Measurements from ENCODE around the gene WDR62.

The WDR62 gene

DNA sequence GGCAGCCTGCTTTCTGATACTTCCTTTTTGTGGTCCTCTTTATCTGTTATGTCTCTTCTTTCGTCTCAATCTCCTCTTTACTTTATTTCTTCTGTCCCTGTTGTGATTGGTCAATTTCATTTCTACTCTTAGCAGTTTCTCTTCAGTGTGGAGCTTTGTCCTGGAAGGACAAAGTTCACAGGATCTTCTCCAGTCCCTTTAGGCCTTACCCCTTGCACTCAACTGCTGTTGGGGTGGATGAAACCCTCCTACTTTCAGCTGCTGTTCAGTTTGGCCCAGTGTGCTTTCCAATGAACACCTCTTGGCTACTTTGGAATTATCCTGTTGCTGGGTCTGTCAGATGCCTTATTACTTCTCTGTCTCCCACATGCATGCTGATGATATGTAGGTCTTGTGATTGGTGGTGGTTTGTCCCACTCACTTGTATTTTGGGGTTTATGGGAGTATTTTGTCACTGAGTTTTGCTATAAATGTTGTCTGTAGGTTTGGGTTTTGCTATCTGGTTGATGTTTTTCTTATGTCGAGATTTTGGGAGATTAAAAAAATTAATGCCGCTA is 24.8 kb downstream of the WDR62 start:
- DNase-seq (ENCODE audit: low read depth) = no peak

DNA sequence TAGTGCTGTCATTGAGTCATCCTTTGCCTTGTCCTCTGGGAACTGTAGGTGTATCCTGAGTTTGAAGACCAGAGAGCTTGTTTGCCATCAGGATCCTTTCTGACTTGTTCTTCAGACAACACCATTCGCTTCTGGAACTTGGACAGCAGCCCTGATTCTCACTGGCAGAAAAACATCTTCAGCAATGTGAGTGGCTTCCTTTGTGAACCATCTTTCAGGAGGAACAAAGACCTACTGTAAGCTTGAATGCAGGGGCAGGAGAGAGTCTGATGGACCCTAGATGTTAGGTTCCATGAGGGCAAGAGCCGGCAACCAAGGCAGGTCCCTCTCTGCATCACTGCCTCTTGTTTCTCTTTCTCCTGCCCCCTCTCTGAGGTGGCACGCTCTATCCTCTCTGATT is 26.7 kb downstream of the WDR62 start:
- no peak for DNase-seq (ENCODE audit: low read depth)

DNA sequence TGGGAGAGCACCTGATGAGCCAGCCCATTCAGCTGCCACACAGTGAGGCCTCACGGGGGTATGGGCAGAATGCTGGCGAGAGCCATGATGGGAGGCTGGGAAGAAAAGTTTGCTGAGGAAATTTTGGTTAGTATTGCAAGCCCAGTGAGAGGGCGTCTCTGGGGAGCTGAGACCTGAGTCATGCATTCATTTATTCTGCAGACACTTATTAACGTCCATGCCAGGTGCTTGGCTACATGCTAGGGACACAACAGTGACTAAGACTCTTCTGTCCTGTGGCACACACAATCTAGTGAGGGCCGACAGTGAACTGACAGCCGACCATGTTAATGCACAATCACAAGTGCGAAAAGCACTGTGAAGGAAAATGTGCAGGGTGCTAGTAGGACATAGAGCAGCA is 27.2 kb downstream of the WDR62 start:
- DNase-seq (ENCODE audit: low read depth) = no peak

DNA sequence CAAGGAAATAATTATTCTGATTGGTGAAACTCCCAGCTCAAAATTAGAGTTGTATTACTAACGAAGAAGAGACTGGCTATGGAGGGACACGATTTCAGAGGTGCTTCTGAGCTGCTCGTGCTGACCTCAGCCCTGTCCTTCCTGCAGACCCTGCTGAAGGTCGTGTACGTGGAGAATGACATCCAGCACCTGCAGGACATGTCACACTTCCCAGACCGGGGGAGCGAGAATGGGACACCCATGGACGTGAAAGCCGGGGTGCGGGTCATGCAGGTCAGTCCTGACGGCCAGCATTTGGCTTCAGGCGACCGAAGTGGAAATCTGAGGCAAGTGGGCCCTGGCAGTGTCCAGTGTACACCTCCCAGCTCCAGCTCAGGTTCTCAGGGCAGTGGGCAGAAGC is 28.2 kb downstream of the WDR62 start:
- no peak for DNase-seq (ENCODE audit: low read depth)

DNA sequence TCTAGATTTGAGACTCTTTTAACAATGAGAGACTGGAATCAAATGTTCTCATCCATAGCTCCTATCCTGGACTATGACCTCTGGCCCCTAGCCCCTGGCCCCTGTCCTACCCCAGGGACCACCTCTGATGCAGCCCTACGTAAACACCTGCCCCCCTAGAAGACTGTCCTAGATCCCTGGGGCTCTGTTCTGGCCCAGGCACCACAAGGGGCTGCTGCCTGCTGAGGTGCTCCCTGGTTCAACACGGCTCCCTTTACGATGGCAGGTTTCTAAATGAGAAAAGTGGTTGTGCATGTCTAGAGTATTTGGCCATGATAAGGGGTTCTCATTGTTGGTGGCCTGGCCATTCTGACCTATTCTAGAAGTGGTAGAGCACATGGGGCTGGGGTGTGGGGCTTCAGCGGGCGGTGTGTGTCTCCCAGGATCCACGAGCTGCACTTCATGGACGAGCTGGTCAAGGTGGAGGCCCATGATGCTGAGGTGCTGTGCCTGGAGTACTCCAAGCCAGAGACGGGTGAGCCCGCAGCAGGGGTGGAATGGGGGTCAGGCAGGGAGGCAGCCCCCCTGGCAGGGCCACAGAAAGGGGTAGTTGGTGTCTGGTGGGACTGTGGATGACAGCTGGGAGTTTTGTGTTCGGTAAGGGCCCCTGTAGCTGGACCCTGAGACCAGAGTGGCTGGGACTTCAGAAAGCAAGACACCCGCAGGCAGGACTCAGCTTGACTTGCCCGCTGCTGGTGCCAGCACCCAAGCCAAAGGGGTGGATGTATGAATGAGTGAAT is 29.7 kb downstream of the WDR62 start:
- no peak for DNase-seq (ENCODE audit: low read depth)

DNA sequence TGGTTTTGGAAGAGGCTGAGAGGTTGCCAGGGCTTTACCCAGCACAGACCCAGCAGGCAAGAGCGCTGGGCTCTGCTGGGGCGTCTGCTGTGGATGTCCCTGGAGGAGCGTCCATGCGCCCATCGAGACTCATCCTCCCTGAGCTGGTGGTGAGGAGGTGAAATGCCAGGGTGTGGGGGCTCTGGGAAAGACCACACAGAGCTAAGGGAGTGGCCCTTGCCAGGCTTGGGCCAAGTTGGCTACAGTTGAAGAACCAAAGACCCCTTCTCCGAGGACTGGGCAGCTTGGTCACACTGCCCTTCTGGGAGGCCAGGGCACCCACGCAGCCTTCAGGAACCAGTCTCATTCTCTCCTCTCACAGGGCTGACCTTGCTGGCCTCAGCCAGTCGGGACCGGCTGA is 31.6 kb downstream of the WDR62 start:
- no peak for DNase-seq (ENCODE audit: low read depth)

DNA sequence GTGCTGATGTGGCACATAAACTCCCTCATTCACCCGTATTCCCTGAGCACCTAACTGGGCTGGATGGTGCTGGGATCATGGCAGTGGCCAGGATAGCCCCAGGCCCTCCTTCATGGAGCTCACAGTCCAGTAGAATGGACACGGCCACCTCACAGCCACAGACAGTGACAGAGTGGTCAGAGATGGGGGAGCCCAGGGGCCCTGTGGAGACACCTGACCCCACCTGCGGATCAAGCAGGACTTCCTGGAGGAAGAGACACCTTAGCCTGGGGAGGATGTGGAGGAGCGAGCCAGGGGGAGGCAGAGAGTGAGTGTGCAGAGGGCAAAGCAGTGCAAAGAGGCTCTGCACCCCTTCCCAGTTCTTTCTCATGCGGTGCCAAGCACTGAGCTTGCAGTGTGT is 35.1 kb downstream of the WDR62 start:
- no peak for DNase-seq (ENCODE audit: low read depth)

DNA sequence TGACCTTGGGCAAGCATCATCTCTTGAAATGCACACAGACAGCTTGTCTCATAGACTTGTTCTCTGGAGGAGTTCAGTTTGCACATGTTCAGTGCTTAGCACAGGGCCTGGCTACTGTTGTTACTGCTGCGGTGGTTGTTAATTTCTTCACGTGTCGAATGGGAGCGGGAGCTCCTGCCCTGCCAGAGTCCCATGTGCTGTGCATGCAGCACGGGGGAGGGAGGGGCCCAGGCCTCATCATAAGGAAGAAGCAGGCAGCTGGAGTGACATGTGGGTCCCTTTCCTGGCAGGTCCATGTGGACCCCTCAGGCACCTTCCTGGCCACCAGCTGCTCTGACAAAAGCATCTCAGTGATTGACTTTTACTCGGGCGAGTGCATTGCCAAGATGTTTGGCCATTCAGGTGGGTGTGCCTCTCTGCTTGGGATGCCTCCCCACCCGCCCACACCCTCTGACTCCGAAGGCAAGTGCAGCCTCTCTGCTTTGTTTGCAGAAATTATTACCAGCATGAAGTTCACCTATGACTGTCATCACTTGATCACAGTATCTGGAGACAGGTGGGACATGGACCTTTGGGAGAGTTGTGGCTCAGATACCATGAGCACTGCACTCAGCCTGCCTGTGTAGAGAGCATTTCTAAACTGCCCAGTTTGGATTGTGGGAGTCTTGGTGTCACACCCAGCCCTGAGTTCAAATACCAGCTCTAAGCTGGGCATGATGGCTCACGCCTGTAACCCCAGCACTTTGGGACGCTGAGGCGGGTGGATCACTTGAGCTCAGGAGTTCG is 36.4 kb downstream of the WDR62 start:
- DNase-seq (ENCODE audit: low read depth) = no peak

DNA sequence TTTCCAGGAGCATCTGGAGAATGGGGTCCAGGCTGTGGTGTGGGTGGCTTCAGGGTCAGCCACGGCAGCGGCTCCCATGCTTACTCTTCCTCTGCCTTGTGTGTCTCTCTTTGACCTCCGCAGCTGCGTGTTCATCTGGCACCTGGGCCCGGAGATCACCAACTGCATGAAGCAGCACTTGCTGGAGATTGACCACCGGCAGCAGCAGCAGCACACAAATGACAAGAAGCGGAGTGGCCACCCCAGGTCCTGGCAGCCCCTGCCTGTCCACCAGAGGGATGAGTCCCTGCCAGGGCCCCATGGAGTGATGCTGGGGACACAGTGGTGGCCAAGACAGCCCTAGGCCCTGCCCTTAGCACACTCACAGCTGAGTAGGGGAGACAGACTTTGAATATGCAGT is 37.9 kb downstream of the WDR62 start:
- DNase-seq (ENCODE audit: low read depth) = no peak

DNA sequence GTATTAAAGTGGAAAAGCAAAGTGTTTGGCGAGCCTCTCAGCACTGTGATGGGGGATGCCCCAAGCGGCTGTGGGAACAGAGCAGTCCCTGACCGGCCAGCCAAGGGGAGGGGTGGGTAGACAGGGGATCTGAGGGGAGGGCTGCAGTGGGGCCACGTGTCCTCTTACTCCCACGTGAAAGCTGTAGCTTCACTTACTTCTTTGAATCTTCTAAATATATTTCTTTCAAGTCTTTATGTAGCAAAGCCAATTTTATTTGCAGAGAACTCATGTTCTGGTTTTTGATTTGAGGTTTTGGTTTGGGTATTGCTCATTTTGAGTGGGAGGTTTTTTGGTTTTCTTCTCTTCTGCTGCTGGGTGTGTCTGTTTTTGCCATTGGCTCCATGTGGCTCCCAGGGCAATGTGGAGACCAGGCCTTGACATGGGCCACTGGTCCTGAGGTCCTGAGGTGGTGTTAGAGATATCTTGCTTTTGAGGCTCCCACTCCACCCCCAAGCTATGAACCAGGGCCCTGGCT is 38.5 kb downstream of the WDR62 start:
- no peak for DNase-seq (ENCODE audit: low read depth)

DNA sequence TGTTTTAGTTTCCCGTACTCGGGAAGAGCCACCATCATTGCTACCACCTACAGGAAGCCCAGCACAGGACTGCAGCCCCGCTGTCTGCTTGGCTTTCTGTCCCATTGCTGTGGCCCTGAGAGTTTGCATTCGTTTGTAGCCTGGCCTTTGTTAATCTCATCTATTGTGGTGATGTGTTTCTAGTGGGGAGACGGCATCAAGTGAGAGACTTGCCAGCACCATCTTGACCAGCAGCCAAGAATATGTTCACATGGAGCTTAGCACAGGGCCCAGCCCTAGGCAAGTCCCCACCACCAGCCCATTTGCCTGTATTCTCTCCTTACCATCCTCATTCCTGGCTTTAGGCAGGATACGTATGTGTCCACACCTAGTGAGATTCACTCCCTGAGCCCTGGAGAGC is 39.0 kb downstream of the WDR62 start:
- no peak for DNase-seq (ENCODE audit: low read depth)

DNA sequence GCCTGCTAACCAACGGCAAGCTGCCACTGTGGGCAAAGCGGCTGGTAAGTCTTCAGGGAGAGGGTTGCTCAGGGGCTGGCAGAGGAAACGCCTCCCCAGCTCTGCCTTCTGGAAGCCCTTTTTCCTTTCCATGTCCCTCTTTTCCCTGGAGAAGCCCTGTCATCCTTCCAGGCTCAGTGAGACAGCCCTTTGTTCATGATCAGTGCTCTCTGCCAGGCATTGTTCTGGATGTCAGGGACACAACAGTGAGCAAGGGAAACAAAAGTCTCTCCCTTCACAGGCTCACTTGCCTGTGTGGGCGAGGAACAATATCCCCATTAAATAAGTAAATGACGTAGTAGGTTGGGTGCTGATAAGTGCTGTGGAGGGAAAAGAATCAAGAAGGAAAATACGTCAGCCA is 42.3 kb downstream of the WDR62 start:
- DNase-seq (ENCODE audit: low read depth) = no peak

DNA sequence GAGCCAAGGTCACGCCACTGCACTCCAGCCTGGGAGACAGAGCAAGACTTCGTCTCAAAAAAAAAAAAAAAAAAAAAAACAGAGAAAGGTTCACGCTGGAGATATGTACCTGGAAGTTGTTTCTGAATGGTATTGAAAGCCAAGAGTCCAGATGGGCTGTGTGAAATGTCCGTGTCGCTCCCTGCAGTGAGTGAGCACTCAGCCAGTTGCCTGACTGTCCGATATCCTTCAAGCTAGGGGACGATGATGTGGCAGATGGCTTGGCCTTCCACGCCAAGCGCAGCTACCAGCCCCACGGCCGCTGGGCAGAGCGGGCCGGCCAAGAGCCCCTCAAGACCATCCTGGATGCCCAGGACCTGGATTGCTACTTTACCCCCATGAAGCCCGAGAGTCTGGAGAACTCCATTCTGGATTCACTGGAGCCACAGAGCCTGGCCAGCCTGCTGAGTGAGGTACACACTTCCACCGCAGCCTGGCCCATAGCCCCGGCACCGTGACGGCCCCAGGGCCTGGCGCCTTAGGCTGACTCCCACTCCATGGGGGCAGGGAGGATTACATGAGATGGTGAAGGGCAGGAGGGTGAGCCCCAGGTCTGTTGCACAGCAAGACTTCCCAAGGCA is 44.6 kb downstream of the WDR62 start:
- no peak for DNase-seq (ENCODE audit: low read depth)

DNA sequence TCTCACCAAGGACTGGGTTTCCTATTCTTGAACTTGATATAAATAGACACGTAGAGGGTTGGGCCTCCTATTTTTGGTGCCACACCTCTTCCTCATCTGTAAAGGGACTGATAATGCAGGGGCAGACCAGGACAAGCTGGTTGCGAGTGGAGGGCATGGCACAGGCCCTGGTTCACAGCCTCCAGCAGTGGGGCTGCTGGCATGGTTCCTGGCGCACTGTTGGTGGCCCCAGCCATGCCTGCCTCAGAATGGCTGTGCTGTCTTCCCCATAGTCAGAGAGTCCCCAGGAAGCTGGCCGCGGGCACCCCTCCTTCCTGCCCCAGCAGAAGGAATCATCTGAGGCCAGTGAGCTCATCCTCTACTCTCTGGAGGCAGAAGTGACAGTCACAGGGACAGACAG is 45.8 kb downstream of the WDR62 start:
- DNase-seq (ENCODE audit: low read depth) = no peak

DNA sequence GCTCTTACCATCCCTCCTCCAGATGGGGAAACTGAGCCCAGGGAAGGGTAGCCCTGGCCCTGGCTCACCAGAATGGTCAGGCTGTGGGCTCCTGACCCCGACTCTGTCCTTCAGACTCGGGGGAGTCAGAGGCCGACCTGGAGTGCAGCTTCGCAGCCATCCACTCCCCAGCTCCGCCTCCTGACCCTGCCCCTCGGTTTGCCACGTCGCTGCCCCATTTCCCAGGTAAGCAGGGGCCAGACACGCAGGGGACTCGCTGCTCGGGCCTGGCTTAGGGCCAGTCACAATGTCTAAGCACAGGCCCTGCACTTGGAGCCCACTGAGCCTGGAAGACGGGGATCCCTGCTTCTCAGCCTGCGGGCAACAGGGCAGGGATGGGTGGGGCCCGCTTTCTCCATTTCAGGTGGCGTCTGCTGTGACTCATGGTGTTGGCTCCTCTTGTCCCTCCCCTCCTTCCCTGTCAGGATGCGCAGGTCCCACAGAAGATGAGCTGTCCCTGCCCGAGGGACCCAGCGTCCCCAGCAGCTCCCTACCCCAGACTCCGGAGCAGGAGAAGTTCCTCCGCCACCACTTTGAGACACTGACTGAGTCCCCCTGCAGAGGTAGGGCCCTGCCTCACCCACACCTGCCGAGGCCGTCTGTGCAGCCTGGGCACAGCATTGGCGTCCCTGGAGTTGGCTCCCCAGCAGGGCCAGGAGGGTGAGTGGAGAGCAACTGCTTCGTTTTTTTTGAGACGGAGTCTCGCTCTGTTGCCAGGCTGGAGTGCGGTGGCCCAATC is 47.0 kb downstream of the WDR62 start:
- DNase-seq (ENCODE audit: low read depth) = no peak

DNA sequence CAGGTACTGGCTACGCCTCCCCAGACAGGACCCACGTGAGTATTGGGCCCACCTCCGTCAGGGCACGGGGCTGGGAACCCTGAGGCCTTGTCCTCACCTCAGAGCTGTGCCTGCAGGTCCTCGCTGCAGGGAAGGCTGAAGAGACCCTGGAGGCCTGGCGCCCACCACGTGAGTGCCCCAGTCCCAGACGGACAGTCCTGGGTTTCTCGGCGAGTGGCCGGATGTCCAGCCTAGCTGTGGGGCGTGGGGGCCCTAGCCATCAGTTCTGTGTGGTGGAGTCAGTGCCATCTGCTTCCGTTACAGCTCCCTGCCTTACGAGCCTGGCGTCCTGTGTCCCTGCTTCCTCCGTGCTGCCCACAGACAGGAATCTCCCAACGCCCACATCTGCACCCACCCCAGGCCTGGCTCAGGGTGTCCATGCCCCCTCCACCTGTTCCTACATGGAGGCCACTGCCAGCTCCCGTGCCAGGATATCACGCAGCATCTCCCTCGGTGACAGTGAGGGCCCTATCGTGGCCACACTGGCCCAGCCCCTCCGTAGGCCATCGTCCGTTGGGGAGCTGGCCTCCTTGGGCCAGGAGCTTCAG is 48.4 kb downstream of the WDR62 start:
- DNase-seq (ENCODE audit: low read depth) = no peak

DNA sequence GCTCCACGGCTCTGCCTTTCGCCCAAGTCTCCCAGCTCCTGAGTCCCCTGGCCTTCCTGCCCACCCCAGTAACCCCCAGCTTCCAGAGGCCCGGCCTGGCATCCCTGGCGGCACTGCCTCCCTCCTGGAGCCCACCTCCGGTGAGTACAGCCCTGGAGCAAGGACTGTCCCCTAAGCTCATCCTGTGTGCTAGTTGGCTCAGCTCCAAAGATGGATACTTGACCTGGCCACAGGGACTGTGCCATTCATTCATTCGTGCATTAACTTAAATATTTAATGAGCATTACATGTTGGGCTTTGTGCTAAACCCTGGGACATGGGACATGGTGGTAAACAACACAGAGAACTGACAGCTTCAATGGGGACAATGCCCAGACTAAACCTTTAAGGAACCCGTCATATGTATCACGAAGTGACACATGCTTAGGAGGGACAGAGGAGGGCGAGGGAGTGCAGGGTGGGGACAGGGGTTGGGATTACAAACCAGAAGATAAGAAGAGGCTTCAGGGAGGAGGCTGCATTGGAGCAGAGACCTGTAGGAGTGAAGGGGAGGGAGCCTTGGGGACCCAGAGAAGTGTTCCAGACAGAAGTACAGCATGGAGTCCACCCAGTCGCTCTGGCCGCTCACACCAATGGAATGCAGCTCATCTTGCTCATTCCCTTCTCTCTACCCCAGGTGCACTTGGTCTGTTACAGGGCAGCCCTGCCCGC is 49.3 kb downstream of the WDR62 start:
- DNase-seq (ENCODE audit: low read depth) = no peak

DNA sequence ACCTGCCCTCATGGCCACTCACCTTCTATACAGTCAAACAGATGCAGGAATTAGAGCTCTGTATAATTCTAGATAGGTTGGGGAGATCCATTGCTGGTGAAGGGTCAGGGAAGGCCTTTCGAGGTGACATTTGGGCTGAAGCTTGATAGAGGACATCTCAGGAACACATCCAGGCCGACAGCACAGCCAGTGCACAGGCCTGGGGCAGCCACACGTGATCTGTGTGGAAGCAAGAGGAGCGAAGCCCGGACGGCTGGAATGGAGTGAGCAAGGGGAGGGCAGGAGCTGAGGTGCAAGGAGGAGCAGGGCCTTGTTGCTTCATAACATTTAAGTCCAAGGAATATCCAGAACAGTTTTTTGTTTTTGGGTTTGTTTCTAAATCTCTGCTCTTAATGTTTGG is 51.7 kb downstream of the WDR62 start:
- no peak for DNase-seq (ENCODE audit: low read depth)

DNA sequence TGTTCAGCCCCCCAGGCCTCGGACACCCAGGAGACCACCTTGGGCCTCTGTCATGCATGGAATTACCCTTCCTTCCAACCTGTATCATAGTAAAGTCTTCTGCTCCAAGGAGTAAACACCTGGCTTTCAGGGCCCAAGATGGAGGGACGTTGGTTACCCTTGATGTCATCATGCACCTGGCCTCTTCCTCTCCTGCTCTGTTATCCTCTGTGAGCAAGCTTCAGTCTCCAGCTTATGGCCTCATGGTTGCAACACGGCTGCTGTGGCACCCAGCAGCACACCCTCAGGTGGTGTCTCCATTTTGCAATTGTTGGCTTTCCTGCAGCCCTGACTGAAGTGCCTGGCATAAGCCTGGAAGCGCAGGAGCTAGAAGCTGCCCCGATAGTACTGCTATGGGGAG is 52.3 kb downstream of the WDR62 start:
- no peak for DNase-seq (ENCODE audit: low read depth)

DNA sequence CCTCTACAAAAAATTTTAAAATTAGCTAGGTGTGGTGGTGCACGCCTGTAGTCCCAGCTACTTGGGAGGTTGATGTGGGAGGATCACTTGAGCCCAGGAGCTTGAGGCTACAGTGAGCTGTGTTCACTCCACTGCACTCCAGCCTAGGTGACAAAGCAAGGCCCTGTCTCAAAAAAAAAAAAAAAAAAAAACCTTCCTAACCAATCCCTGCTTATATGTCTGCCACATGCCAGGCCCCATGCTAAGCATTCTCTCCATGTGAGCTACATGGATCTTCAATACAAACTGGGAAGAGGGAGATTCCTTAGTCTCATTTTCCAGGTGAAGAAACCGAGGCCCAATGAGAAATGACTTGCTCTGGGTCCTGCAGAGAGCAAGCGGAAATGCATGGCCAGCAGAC is 54.0 kb downstream of the WDR62 start:
- no peak for DNase-seq (ENCODE audit: low read depth)

Measured in T follicular helper cell (primary cell).